CD4-positive, alpha-beta T cell (primary cell): Measurements from ENCODE around the gene TMPRSS6. TPM values are rescaled to one million over a fixed set of nuclear protein-coding genes. Genes with fewer than 3 reads are reported as not detected.

Experiments used
- ATAC-seq: fragments of 200-7000 bp; cut with Tn5 transposase; one replicate; pipeline ENCODE4 v1.10.0; 2022; ENCODE audit warnings: mild to moderate bottlenecking; ENCODE audit not compliant: poor library complexity
- CTCF ChIA-PET: fragments of 350-600 bp; sonication (Branson Sonifier 250); formaldehyde crosslinking; loops from one replicate; lab custom pipeline; 2021; ENCODE audit warnings: antibody characterized with exemption, inconsistent platforms; lab: Charles Lee
- POLR2A ChIA-PET: fragments of 350-600 bp; sonication (Branson Sonifier 250); formaldehyde crosslinking; loops from one replicate; lab custom pipeline; 2021; ENCODE audit warnings: antibody characterized with exemption, inconsistent platforms; lab: Charles Lee
- DNase-seq, 14 experiments: peaks; one replicate each; pipeline ENCODE4 v3.0.0-alpha.2; 2013 to 2020; ENCODE audit warnings: mixed read lengths in 2 of 14
- H3K27ac ChIP-seq, 2 donors: one replicate each; pipeline versions ENCODE4 v1.5.1 to v1.7.0; 2013; ENCODE audit warnings: low read length in 2 of 2, low read depth in 1 of 2, mild to moderate bottlenecking in 1 of 2
- H3K27me3 ChIP-seq, 2 experiments: 1 replicate in 1 of 2; 2 replicates in 1 of 2; pipeline versions ENCODE4 v1.6.1 to v1.7.0; 2013; ENCODE audit warnings: low read length in 2 of 2, control low read depth in 1 of 2, mild to moderate bottlenecking in 1 of 2, moderate library complexity in 1 of 2; ENCODE audit not compliant: insufficient read depth in 2 of 2, control insufficient read depth in 1 of 2
- H3K36me3 ChIP-seq: one replicate; pipeline ENCODE4 v1.6.1; 2013; ENCODE audit warnings: low read length, control low read depth; ENCODE audit not compliant: insufficient read depth
- H3K4me1 ChIP-seq: one replicate; pipeline ENCODE4 v1.6.1; 2013; ENCODE audit warnings: low read length, control low read depth; ENCODE audit not compliant: insufficient read depth
- H3K4me3 ChIP-seq: one replicate; pipeline ENCODE4 v1.5.1; 2013; ENCODE audit warnings: mild to moderate bottlenecking, low read length, moderate library complexity
- H3K9me3 ChIP-seq, 2 experiments: 1 replicate in 1 of 2; 2 replicates in 1 of 2; pipeline versions ENCODE4 v1.6.1 to v1.7.0; 2013; ENCODE audit warnings: low read length in 2 of 2, mild to moderate bottlenecking in 2 of 2, control low read depth in 1 of 2, moderate library complexity in 1 of 2; ENCODE audit not compliant: control insufficient read depth in 1 of 2, insufficient read depth in 1 of 2
- H3K27ac Mint-ChIP-seq: one replicate; pipeline ENCODE4 v1.8.0; 2020; ENCODE audit warnings: mixed read lengths
- H3K27me3 Mint-ChIP-seq: one replicate; pipeline ENCODE4 v1.8.0; 2021; ENCODE audit warnings: mixed read lengths
- H3K36me3 Mint-ChIP-seq: one replicate; pipeline ENCODE4 v1.8.0; 2021; ENCODE audit warnings: low read depth, mixed read lengths
- H3K4me1 Mint-ChIP-seq: one replicate; pipeline ENCODE4 v1.8.0; 2021; ENCODE audit warnings: low read depth, mixed read lengths
- H3K4me3 Mint-ChIP-seq: one replicate; pipeline ENCODE4 v1.8.0; 2020; ENCODE audit warnings: mild to moderate bottlenecking, mixed read lengths
- H3K9me3 Mint-ChIP-seq: one replicate; pipeline ENCODE4 v1.8.0; 2020; ENCODE audit warnings: mixed read lengths
- CTCF ChIP-seq: fragments of 200-600 bp; IDR thresholded peaks from one replicate; pipeline ENCODE4 v1.8.0; 2022; ENCODE audit warnings: antibody characterized with exemption, mild to moderate bottlenecking
- intact Hi-C, 2 experiments: fragments of 100-400 bp; cut with DNase I in 1 of 2; cut with micrococcal nuclease in 1 of 2; formaldehyde crosslinking; loops; one replicate each; pipeline versions ENCODE4 v1.15.1 to v1.9.0; 2023 to 2025; cut with DNase I, micrococcal nuclease
- total RNA-seq, 174 experiments: library from RNA in 2 of 174; stranded (reverse) in 2 of 174; gene quantifications; one replicate each; pipeline ENCODE4 v1.2.3 and lab custom pipeline; 2021 to 2026

The TMPRSS6 gene
- total RNA-seq, 2 experiments from 2014 or later = 0.19 to 0.39 TPM

- ATAC-seq = no peak
- no peak for DNase-seq
- no peaks in the 10 kb centered on the region for H3K36me3 Mint-ChIP-seq
These were observed 23.3 kb downstream of the TMPRSS6 start for GRCh38 chr22:37086184-37086583.

GRCh38 chr22:37084385-37084784 lies 25.1 kb downstream of the TMPRSS6 start:
- Mint-ChIP-seq H3K4me3 (no peak overlapping the region), H3K27me3 (no peaks in the 10 kb centered on the region), H3K9me3 (no peaks in the 10 kb centered on the region), H3K4me1 (peaks cover 17% of the 10 kb centered on the region), H3K27ac (no peak overlapping the region), H3K36me3 (no peaks in the 10 kb centered on the region)
- Histone ChIP-seq H3K27me3 (peaks cover 0 to 2% of the 10 kb centered on the region in 2 experiments), H3K4me1 (peaks cover 35% of the 10 kb centered on the region), H3K27ac (no peak overlapping the region), H3K36me3 (no peaks in the 10 kb centered on the region), H3K9me3 (no peaks in the 10 kb centered on the region), H3K4me3 (no peak overlapping the region)
- ChIA-PET POLR2A (no interaction called here), CTCF (no interaction called here)
- no peak for DNase-seq
- intact Hi-C loops = no loop called here
- ATAC-seq = no peak
- no peak for TF ChIP-seq CTCF

More at GRCh38 chr22:37086184-37086583, 23.3 kb downstream of the TMPRSS6 start:
- H3K27me3 Mint-ChIP-seq = no peaks in the 10 kb centered on the region
- Histone ChIP-seq H3K4me1 (peaks cover 17% of the 10 kb centered on the region), H3K27ac (no peak overlapping the region), H3K4me3 (no peak overlapping the region), H3K36me3 (no peaks in the 10 kb centered on the region), H3K9me3 (no peaks in the 10 kb centered on the region), H3K27me3 (peaks cover 0 to 2% of the 10 kb centered on the region in 2 experiments)
- intact Hi-C loops = no loop called here
- H3K27ac Mint-ChIP-seq = no peak overlapping the region
- ChIA-PET POLR2A (no interaction called here), CTCF (no interaction called here)
- no peaks in the 10 kb centered on the region for H3K9me3 Mint-ChIP-seq
- no peak overlapping the region for H3K4me3 Mint-ChIP-seq
- peaks cover 4% of the 10 kb centered on the region for H3K4me1 Mint-ChIP-seq
- TF ChIP-seq CTCF = no peak

GRCh38 chr22:37083914-37084313 lies 25.6 kb downstream of the TMPRSS6 start:
- H3K27ac Mint-ChIP-seq = no peak overlapping the region
- Histone ChIP-seq H3K9me3 (no peaks in the 10 kb centered on the region), H3K27me3 (peaks cover 0 to 2% of the 10 kb centered on the region in 2 experiments), H3K4me1 (peaks cover 40% of the 10 kb centered on the region), H3K27ac (no peak overlapping the region), H3K36me3 (no peaks in the 10 kb centered on the region), H3K4me3 (no peak overlapping the region)
- ChIA-PET CTCF (no interaction called here), POLR2A (no interaction called here)
- no peak overlapping the region for H3K4me3 Mint-ChIP-seq
- TF ChIP-seq CTCF = no peak
- H3K4me1 Mint-ChIP-seq = peaks cover 21% of the 10 kb centered on the region
- no peaks in the 10 kb centered on the region for H3K9me3 Mint-ChIP-seq
- no peaks in the 10 kb centered on the region for H3K36me3 Mint-ChIP-seq
- DNase-seq (no peak), ATAC-seq (no peak)
- intact Hi-C loops = no loop called here
- no peaks in the 10 kb centered on the region for H3K27me3 Mint-ChIP-seq
